ENCODE results near the gene DIS3L2. TPM values are rescaled to one million over a fixed set of nuclear protein-coding genes. Genes with fewer than 3 reads are reported as not detected.

DIS3L2 gene
- total RNA-seq, 6 experiments from 2014 or later: 18.2 to 23.6 (median 21.6) TPM

DNA sequence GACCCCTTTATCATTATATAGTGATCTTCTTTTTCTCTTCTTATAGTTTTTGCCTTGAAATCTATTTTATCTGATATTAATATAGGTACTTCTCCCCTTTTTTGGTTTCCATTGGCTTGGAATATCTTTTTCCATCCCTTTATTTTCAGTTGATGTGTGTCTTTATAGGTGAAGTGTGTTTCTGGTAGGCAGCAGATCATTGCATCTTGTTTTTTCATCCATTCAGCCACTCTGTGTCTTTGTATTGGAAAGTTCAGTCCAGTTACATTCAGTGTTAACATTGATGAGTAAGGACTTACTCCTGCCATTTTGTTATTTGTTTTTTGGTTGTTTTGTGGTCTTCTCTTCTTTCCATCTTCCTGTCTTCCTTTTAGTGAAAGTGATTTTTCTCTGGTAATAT is 133.4 kb downstream of the DIS3L2 start:
- no peaks in the 10 kb centered on the region; the same call in 1 of the 2 replicates for H3K9me3 Mint-ChIP-seq
- H3K4me3 Mint-ChIP-seq: no peak overlapping the region
- TF ChIP-seq, protein P1, sequence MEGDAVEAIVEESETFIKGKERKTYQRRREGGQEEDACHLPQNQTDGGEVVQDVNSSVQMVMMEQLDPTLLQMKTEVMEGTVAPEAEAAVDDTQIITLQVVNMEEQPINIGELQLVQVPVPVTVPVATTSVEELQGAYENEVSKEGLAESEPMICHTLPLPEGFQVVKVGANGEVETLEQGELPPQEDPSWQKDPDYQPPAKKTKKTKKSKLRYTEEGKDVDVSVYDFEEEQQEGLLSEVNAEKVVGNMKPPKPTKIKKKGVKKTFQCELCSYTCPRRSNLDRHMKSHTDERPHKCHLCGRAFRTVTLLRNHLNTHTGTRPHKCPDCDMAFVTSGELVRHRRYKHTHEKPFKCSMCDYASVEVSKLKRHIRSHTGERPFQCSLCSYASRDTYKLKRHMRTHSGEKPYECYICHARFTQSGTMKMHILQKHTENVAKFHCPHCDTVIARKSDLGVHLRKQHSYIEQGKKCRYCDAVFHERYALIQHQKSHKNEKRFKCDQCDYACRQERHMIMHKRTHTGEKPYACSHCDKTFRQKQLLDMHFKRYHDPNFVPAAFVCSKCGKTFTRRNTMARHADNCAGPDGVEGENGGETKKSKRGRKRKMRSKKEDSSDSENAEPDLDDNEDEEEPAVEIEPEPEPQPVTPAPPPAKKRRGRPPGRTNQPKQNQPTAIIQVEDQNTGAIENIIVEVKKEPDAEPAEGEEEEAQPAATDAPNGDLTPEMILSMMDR (IDR thresholded peaks at IDR 0.05): no peak
- DNase-seq: no peak
- H3K27me3 Mint-ChIP-seq (ENCODE audit: insufficient read depth): no peaks in the 10 kb centered on the region
- H3K27ac Mint-ChIP-seq: no peak overlapping the region
- H3K4me1 Mint-ChIP-seq (ENCODE audit: low read depth): no peaks in the 10 kb centered on the region
- H3K36me3 Mint-ChIP-seq (ENCODE audit: low read depth): peaks cover 54% of the 10 kb centered on the region

DNA sequence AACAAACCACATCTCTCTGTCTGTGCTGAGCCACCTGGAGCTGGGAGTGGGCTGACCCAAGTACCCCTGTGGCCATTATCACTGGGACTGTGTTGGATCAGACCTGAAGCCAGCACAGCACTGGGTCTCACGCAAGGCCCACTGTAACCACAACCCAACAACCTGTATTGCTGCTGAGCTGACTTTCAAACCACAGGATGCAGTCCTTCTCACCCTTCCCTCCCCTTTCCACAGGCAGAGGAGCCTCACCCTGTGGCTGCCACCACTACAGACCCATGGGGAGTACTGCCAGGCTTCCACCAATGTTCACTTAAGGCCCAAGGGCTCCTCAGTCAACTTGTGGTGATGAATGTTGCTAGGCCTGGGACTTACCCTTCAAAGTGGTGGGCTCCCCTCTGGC is 135.7 kb downstream of the DIS3L2 start:
- no peaks in the 10 kb centered on the region for H3K27me3 Mint-ChIP-seq (ENCODE audit: insufficient read depth)
- no peaks in the 10 kb centered on the region for H3K4me1 Mint-ChIP-seq (ENCODE audit: low read depth)
- H3K36me3 Mint-ChIP-seq (ENCODE audit: low read depth): peaks cover 42% of the 10 kb centered on the region
- H3K27ac Mint-ChIP-seq: no peak overlapping the region
- H3K9me3 Mint-ChIP-seq: no peaks in the 10 kb centered on the region; the same call in 1 of the 2 replicates
- no peak for DNase-seq
- no peak overlapping the region for H3K4me3 Mint-ChIP-seq
- TF ChIP-seq, protein P1 (IDR thresholded peaks at IDR 0.05): no peak

DNA sequence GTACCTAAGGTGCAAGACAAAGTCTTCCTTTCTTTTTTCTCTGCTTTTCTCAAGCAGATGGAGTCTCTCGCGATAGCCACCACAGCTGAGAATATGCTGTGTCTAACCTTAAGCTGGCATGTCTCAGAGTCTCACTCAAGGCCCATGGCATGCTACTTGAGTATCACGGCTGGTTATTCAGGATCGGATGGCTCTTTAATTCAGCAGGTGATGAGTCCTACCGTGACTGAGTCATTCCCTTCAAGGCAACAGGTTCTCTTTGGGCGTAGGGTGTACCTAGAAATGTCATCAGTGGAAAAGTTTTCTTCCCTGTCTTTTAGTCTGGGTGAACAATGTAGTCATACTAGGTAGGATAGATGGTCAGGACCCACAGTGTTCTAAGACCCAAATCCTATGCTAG is 136.2 kb downstream of the DIS3L2 start:
- Mint-ChIP-seq H3K27ac (no peak overlapping the region), H3K4me3 (no peak overlapping the region), H3K27me3 (ENCODE audit: insufficient read depth) (no peaks in the 10 kb centered on the region), H3K4me1 (ENCODE audit: low read depth) (no peaks in the 10 kb centered on the region), H3K9me3 (no peaks in the 10 kb centered on the region; the same call in 1 of the 2 replicates), H3K36me3 (ENCODE audit: low read depth) (peaks cover 40% of the 10 kb centered on the region)
- no peak for DNase-seq
- TF ChIP-seq, protein P1 (IDR thresholded peaks at IDR 0.05): no peak

DNA sequence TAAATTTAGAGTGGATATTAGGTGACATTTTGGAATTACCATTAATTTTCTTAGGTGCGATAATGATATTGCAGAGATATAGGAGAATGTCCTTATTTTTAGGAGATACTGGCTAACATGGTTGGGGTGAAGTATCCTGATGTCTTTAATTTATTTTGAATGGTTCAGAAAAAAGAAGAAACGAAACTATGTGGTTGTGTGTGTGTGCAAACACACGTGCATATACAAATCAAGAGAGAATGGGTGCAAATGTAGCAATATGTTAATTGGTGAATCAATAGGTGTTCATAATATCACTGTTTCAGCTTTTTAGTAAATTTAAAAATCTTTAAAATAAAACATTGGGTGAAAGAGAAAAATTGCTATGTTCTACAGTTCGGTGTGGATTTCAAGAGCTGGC is 140.9 kb downstream of the DIS3L2 start:
- Mint-ChIP-seq H3K36me3 (ENCODE audit: low read depth) (peaks cover 4% of the 10 kb centered on the region), H3K27me3 (ENCODE audit: insufficient read depth) (no peaks in the 10 kb centered on the region), H3K4me3 (no peak overlapping the region), H3K27ac (no peak overlapping the region), H3K4me1 (ENCODE audit: low read depth) (peaks cover 15% of the 10 kb centered on the region; the same call in 1 of the 2 replicates), H3K9me3 (no peaks in the 10 kb centered on the region)
- DNase-seq: no peak
- TF ChIP-seq, protein P1 (IDR thresholded peaks at IDR 0.05): no peak

DNA sequence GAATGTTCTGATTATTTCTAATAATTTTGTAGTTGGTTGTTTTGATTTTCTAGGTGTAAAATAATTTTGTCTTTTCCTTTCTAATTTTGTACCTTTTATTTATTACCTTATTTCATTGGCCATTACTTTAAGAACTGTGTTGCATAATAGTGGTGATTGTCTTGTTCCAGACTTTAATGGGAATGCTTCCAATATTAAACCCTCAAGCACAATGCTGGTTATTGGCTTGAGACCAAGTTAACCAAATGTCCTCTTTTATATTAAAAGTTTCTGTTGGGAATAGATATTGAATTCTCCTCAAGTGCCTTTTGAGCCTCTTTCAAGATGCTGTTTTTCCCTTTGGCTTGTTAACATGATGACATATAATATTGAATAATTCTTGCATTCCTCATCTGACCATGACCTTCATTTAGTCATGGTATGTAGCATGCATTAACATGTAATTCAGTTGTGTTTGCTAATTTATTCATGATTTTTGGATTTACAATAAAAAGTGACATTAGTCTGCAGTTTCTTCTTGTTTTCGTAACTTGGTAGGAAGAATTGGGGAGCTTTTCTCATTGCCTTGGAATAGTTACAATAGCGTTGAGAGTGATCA is 141.7 kb downstream of the DIS3L2 start:
- Mint-ChIP-seq H3K27me3 (ENCODE audit: insufficient read depth) (no peaks in the 10 kb centered on the region), H3K27ac (no peak overlapping the region), H3K9me3 (no peaks in the 10 kb centered on the region), H3K36me3 (ENCODE audit: low read depth) (no peaks in the 10 kb centered on the region; the same call in 1 of the 2 replicates), H3K4me1 (ENCODE audit: low read depth) (peaks cover 15% of the 10 kb centered on the region; the same call in 1 of the 2 replicates), H3K4me3 (no peak overlapping the region)
- no peak for DNase-seq
- TF ChIP-seq, protein P1 (IDR thresholded peaks at IDR 0.05): no peak
